Endothelial cell of umbilical vein (primary cell): ENCODE data around the gene TK2. TPM values are rescaled to one million over a fixed set of nuclear protein-coding genes. Genes with fewer than 3 reads are reported as not detected.

Experiments
- BruUV-seq: library from RNA; stranded (reverse); fragments of 400-500 nt; replicated peaks from 2 replicates; lab custom pipeline; 2021; lab: Mats Ljungman, UMichigan
- CTCF ChIA-PET: fragments of 300-600, 350-600 bp; sonication (Branson Sonifier 250); formaldehyde crosslinking; loops from one replicate; lab custom pipeline; 2021; ENCODE audit warnings: antibody characterized with exemption, inconsistent platforms; lab: Charles Lee
- POLR2A ChIA-PET: fragments of 300-600, 350-600 bp; sonication (Branson Sonifier 250); formaldehyde crosslinking; loops from one replicate; lab custom pipeline; 2021; ENCODE audit warnings: antibody characterized with exemption, inconsistent platforms; lab: Charles Lee
- DNase-seq: peaks from one replicate; pipeline ENCODE4 v3.0.0-alpha.2; 2011; ENCODE audit warnings: low read depth, low spot score
- FAIRE-seq: peaks from 2 replicates; lab custom pipeline; 2011; peaks lifted over from hg19 to GRCh38; lab: Jason Lieb, UNC
- H2AFZ ChIP-seq: 2 replicates; pipeline ENCODE4 v1.6.0; 2012; ENCODE audit warnings: low read depth, low read length, control low read depth, inconsistent platforms
- H3K27ac ChIP-seq: 2 replicates; pipeline ENCODE4 v1.5.1; 2011; ENCODE audit warnings: low read depth, mild to moderate bottlenecking, control low read depth, low read length, moderate library complexity; ENCODE audit not compliant: insufficient read depth
- H3K27me3 ChIP-seq, 2 experiments: 2 replicates each; pipeline versions ENCODE4 v1.6.0 to v1.6.1; 2011; ENCODE audit warnings: low read length in 2 of 2, mixed read lengths in 1 of 2; ENCODE audit not compliant: control insufficient read depth in 2 of 2, insufficient read depth in 2 of 2
- H3K36me3 ChIP-seq, 2 experiments: 2 replicates in 1 of 2; 3 replicates in 1 of 2; pipeline ENCODE4 v1.5.1; 2011; ENCODE audit warnings: low read length in 2 of 2, mild to moderate bottlenecking in 1 of 2, moderate library complexity in 1 of 2; ENCODE audit not compliant: control insufficient read depth in 2 of 2, insufficient read depth in 2 of 2; ENCODE audit errors: extremely low read depth in 1 of 2
- H3K4me1 ChIP-seq: 3 replicates; pipeline ENCODE4 v1.5.1; 2011; ENCODE audit warnings: mild to moderate bottlenecking, low read length; ENCODE audit not compliant: control insufficient read depth, insufficient read depth; ENCODE audit errors: extremely low read depth
- H3K4me2 ChIP-seq: 2 replicates; pipeline ENCODE4 v1.6.1; 2011; ENCODE audit warnings: low read length, control low read depth, mixed read lengths; ENCODE audit not compliant: insufficient read depth
- H3K4me3 ChIP-seq, 3 experiments: fragments of 200-600 bp in 1 of 3; sonication (generic), shearing (Covaris generic) in 1 of 3; replicated peaks in 1 of 3; 2 replicates each; pipeline ENCODE4 v1.5.1; 2011 to 2016; ENCODE audit warnings: control low read depth in 3 of 3, low read length in 3 of 3, mild to moderate bottlenecking in 2 of 3, inconsistent platforms in 1 of 3, low read depth in 1 of 3, moderate library complexity in 1 of 3; ENCODE audit not compliant: insufficient read depth in 1 of 3
- H3K79me2 ChIP-seq: 2 replicates; pipeline ENCODE4 v1.6.0; 2012; ENCODE audit warnings: low read length, inconsistent platforms; ENCODE audit not compliant: control insufficient read depth, insufficient read depth
- H3K9ac ChIP-seq: replicated peaks from 2 replicates; pipeline ENCODE3; 2011; ENCODE audit warnings: low read length, control low read depth; ENCODE audit not compliant: insufficient read depth; ENCODE audit errors: extremely low read depth
- H3K9me1 ChIP-seq: replicated peaks from 3 replicates; pipeline ENCODE4 v1.6.0; 2011; ENCODE audit warnings: mild to moderate bottlenecking, low read length; ENCODE audit not compliant: control insufficient read depth, insufficient read depth; ENCODE audit errors: extremely low read depth
- H3K9me3 ChIP-seq: replicated peaks from 2 replicates; pipeline ENCODE4 v1.5.1; 2012; ENCODE audit warnings: low read length, inconsistent platforms; ENCODE audit not compliant: control insufficient read depth, insufficient read depth
- H4K20me1 ChIP-seq: replicated peaks from 2 replicates; pipeline ENCODE3; 2011; ENCODE audit warnings: mild to moderate bottlenecking, low read length; ENCODE audit not compliant: control insufficient read depth, insufficient read depth; ENCODE audit errors: extremely low read depth
- CTCF ChIP-seq, 2 donors: IDR thresholded peaks; 1 replicate in 1 of 2; 2 replicates in 1 of 2; pipeline ENCODE4 v1.5.1; 2011; ENCODE audit warnings: low read length in 2 of 2, mild to moderate bottlenecking in 2 of 2, moderate library complexity in 2 of 2, control low read depth in 1 of 2, inconsistent platforms in 1 of 2, low read depth in 1 of 2; ENCODE audit not compliant: insufficient read depth in 1 of 2; ENCODE audit errors: extremely low read depth in 1 of 2
- EZH2 ChIP-seq: IDR thresholded peaks from 2 replicates; pipeline ENCODE4 v1.6.1; 2012; ENCODE audit warnings: borderline replicate concordance, low read depth, mild to moderate bottlenecking, moderate library complexity, low read length, inconsistent platforms; ENCODE audit not compliant: severe bottlenecking
- FOS ChIP-seq: IDR thresholded peaks from 2 replicates; pipeline ENCODE4 v1.6.1; 2011; ENCODE audit warnings: mild to moderate bottlenecking, low read length, moderate library complexity, borderline replicate concordance; ENCODE audit not compliant: insufficient read depth
- GATA2 ChIP-seq: IDR thresholded peaks from 2 replicates; pipeline ENCODE4 v1.7.0; 2011; ENCODE audit warnings: low read depth, mild to moderate bottlenecking, moderate library complexity, mixed read lengths, low read length; ENCODE audit not compliant: insufficient read length, insufficient read depth
- JUN ChIP-seq: IDR thresholded peaks from 2 replicates; pipeline ENCODE4 v1.6.1; 2011; ENCODE audit warnings: borderline replicate concordance, low read depth; ENCODE audit not compliant: insufficient read length, insufficient read depth
- MAX ChIP-seq: IDR thresholded peaks from 2 replicates; pipeline ENCODE4 v1.6.1; 2011; ENCODE audit not compliant: insufficient read depth, insufficient read length
- MYC ChIP-seq: IDR thresholded peaks from one replicate; pipeline ENCODE4 v1.6.1; 2011; ENCODE audit warnings: mild to moderate bottlenecking, low read depth, low read length
- POLR2A ChIP-seq: IDR thresholded peaks from 2 replicates; pipeline ENCODE4 v1.6.1; 2012; ENCODE audit warnings: low read depth, mild to moderate bottlenecking, control low read depth, low read length
- POLR2AphosphoS5 ChIP-seq: IDR thresholded peaks from 2 replicates; pipeline ENCODE4 v1.6.1; 2012; ENCODE audit warnings: low read depth, mild to moderate bottlenecking, control low read depth, low read length, moderate library complexity; ENCODE audit not compliant: insufficient read depth
- dilution Hi-C: fragments of 300-500 bp; cut with MboI; formaldehyde crosslinking; loops from one replicate; pipeline ENCODE4 v1.15.0; 2019; ENCODE audit warnings: low sequenced_read_pairs; ENCODE audit not compliant: extremely low pct_ligation_motif_present
- intact Hi-C: fragments of 100-400 bp; cut with micrococcal nuclease; formaldehyde crosslinking; loops from one replicate; pipeline ENCODE4 v1.10.0; 2022
- polyA plus RNA-seq, 4 experiments: library from polyadenylated mRNA; depleted of rRNA in 3 of 4; stranded (reverse) in 3 of 4; unstranded in 1 of 4; fragments of >200 nt; gene quantifications; 2 replicates each; pipeline versions ENCODE4 v1.2.1 to v1.2.3, GENCODE V29; 2011 to 2012; ENCODE audit warnings: missing spikeins in 1 of 4
- total RNA-seq: library from RNA; stranded (reverse); gene quantifications from 2 replicates; pipeline ENCODE4 v1.2.3, GENCODE V29; 2021

TK2 gene
- total and polyA plus RNA-seq, 2 donors (not counting 3 experiments of a cell fraction or from before 2014, with no cell fraction given), result 12.1 to 25.2 TPM

- TF ChIP-seq MAX, result no peak
- DNase-seq, result no peak
- intact Hi-C loops, result no loop called here
- H3K4me2 ChIP-seq, result no peak overlapping the region
- POLR2A ChIA-PET, result no interaction called here
- no TSS peak for BruUV-seq
- H3K4me3 ChIP-seq, result no peak overlapping the region
- H3K36me3 ChIP-seq, result no peaks in the 10 kb centered on the region
- dilution Hi-C loops, result no loop called here
- peaks cover 1% of the 10 kb centered on the region for H3K4me1 ChIP-seq
- no peak overlapping the region for H2AFZ ChIP-seq
- no peaks in the 10 kb centered on the region for H3K9me1 ChIP-seq
- FAIRE-seq, result no peak
- H4K20me1 ChIP-seq, result no peaks in the 10 kb centered on the region
- CTCF ChIA-PET, result interaction anchor here (0.7 to 2.3 kb wide), 6 partner anchors 11 to 184 kb away, joined by 3 to 24 read pairs (median 4); no protein-coding TSS in a partner anchor
- peaks cover 0 to 3% of the 10 kb centered on the region in 2 experiments for H3K27me3 ChIP-seq
- H3K27ac ChIP-seq, result no peak overlapping the region
- H3K79me2 ChIP-seq, result no peaks in the 10 kb centered on the region
- no peak overlapping the region for H3K9ac ChIP-seq
- no peaks in the 10 kb centered on the region for H3K9me3 ChIP-seq
These were observed 41.1 kb upstream of the TK2 start for GRCh38 chr16:66591018-66591417.

- no peak overlapping the region for H2AFZ ChIP-seq
- H3K79me2 ChIP-seq, result no peaks in the 10 kb centered on the region
- H3K36me3 ChIP-seq, result no peaks in the 10 kb centered on the region
- peaks cover 0 to 3% of the 10 kb centered on the region in 2 experiments for H3K27me3 ChIP-seq
- TF ChIP-seq FOS, result no peak
- TF ChIP-seq EZH2, result no peak
- no peak for TF ChIP-seq MYC
- no peak for TF ChIP-seq POLR2AphosphoS5
- no peak for TF ChIP-seq GATA2
- no peak for TF ChIP-seq JUN
- TF ChIP-seq POLR2A, result no peak
- TF ChIP-seq MAX, result no peak
- TF ChIP-seq CTCF (IDR thresholded peaks at IDR 0.05; ENCODE audit: extremely low read depth in 1 of 2, insufficient read depth in 1 of 2, low read depth in 1 of 2, low read length in 2 of 2), result no peak
- CTCF ChIA-PET, result interaction anchor here (0.7 to 2.3 kb wide), 7 partner anchors 10 to 183 kb away, joined by 3 to 24 read pairs (median 4); partner anchors contain the start of gene CMTM3
- H3K4me1 ChIP-seq, result peaks cover 7% of the 10 kb centered on the region
- POLR2A ChIA-PET, result no interaction called here
- no peaks in the 10 kb centered on the region for H3K9me1 ChIP-seq
- no peaks in the 10 kb centered on the region for H3K9me3 ChIP-seq
- H3K4me3 ChIP-seq, result no peak overlapping the region
- FAIRE-seq (no peak), DNase-seq (no peak)
- no peaks in the 10 kb centered on the region for H4K20me1 ChIP-seq
- dilution Hi-C loops, result no loop called here
- no TSS peak for BruUV-seq
- no peak overlapping the region for H3K9ac ChIP-seq
- no peak overlapping the region for H3K27ac ChIP-seq
- no peak overlapping the region for H3K4me2 ChIP-seq
- intact Hi-C loops, result no loop called here
These were observed 40.4 kb upstream of the TK2 start for GRCh38 chr16:66590322-66590721.
